ENCODE results near the gene SEC31A. TPM values are rescaled to one million over a fixed set of nuclear protein-coding genes. Genes with fewer than 3 reads are reported as not detected.
"Not testable (repeated sequence)": the region's sequence is repeated elsewhere in the genome, so short reads cannot be mapped to it uniquely, and the experiment has no call there.

SEC31A gene
- total RNA-seq, 1 experiment from 2014 or later: 137 TPM

DNA sequence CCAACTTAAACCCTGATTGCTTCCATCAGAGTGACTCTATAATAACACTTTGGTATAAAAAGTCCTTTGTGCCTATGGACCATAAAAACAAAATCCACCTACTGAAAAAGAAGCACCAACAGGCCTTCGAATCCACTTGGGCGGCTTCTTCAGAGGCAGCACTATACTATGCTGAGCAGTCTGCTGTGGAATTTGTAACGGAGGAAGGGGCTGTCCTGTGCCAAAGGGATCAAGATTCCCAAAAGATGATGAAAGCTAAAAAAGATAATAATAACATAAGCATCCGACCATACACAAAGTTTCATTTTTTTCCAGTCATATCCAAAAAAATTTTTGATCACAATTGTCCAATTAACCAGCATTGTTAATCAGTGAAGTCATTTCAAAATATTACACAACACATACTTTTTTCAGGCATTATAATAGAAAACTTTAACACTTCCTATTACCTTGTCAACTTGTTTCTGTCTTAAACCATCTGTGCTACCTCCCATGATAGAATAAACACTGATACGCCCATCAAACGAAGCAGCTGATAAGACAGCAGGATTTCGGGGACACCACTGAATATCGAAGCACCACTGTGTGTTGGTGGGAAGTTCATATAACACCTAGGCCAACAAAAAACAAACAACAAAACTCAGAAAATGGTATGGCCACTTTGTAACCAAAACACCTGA, 24.1 kb downstream of the SEC31A start (continued):
- TF ChIP-seq, protein P1, sequence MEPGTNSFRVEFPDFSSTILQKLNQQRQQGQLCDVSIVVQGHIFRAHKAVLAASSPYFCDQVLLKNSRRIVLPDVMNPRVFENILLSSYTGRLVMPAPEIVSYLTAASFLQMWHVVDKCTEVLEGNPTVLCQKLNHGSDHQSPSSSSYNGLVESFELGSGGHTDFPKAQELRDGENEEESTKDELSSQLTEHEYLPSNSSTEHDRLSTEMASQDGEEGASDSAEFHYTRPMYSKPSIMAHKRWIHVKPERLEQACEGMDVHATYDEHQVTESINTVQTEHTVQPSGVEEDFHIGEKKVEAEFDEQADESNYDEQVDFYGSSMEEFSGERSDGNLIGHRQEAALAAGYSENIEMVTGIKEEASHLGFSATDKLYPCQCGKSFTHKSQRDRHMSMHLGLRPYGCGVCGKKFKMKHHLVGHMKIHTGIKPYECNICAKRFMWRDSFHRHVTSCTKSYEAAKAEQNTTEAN (CRISPR knock-in tag; IDR thresholded peaks at IDR 0.05): no peak
- TF ChIP-seq ESRRA (CRISPR knock-in tag; IDR thresholded peaks at IDR 0.05; ENCODE audit: borderline replicate concordance): no peak
- TF ChIP-seq, protein P2, sequence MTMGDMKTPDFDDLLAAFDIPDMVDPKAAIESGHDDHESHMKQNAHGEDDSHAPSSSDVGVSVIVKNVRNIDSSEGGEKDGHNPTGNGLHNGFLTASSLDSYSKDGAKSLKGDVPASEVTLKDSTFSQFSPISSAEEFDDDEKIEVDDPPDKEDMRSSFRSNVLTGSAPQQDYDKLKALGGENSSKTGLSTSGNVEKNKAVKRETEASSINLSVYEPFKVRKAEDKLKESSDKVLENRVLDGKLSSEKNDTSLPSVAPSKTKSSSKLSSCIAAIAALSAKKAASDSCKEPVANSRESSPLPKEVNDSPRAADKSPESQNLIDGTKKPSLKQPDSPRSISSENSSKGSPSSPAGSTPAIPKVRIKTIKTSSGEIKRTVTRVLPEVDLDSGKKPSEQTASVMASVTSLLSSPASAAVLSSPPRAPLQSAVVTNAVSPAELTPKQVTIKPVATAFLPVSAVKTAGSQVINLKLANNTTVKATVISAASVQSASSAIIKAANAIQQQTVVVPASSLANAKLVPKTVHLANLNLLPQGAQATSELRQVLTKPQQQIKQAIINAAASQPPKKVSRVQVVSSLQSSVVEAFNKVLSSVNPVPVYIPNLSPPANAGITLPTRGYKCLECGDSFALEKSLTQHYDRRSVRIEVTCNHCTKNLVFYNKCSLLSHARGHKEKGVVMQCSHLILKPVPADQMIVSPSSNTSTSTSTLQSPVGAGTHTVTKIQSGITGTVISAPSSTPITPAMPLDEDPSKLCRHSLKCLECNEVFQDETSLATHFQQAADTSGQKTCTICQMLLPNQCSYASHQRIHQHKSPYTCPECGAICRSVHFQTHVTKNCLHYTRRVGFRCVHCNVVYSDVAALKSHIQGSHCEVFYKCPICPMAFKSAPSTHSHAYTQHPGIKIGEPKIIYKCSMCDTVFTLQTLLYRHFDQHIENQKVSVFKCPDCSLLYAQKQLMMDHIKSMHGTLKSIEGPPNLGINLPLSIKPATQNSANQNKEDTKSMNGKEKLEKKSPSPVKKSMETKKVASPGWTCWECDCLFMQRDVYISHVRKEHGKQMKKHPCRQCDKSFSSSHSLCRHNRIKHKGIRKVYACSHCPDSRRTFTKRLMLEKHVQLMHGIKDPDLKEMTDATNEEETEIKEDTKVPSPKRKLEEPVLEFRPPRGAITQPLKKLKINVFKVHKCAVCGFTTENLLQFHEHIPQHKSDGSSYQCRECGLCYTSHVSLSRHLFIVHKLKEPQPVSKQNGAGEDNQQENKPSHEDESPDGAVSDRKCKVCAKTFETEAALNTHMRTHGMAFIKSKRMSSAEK (CRISPR knock-in tag; IDR thresholded peaks at IDR 0.05; ENCODE audit: borderline replicate concordance): no peak

DNA sequence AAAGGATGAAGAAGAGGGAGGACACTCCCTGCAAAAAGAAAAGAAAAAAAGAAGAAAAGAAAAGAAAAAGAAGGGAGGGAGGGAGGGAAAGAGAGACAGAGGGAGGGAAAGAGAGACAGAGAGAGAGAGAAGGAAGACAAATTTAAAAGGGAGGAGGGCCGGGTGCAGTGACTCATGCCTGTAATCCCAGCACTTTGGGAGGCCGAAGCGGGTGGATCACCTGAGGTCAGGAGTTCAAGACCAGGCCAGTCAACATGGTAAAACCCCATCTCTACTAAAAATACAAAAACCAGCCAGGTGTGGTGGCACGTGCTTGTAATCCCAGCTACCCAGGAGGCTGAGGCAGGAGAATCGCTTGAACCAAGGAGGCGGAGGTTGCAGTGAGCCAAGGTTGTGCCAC, 24.9 kb downstream of the SEC31A start:
- CTCF ChIA-PET: interaction anchor here (2.0 kb wide), 1 partner anchor 14 kb away, joined by 8 read pairs; no protein-coding TSS in a partner anchor
- H3K4me3 Mint-ChIP-seq: not testable (repeated sequence)
- peaks cover 73% of the 10 kb centered on the region for H3K36me3 Mint-ChIP-seq

DNA sequence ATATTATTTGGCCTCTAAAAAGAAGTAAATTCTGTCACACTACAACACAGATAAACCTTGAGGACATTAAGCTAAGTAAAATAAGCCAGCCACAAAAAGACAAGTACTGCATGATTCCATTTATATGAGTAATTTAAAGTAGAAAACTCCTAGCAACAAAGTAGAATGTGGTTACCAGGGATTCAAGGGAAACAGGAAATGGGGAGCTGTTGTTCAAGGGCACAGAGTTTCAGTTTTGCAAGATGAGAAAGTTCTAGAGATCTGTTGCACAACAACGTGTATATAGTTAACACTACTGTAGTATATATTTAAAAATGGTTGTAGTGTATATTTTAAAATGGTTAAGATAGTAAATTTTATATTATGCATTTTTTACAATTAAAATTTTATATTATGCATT, 25.4 kb downstream of the SEC31A start:
- POLR2A ChIA-PET: no interaction called here
- no peak for TF ChIP-seq GABPB1 (CRISPR knock-in tag; IDR thresholded peaks at IDR 0.05)
- H3K36me3 Mint-ChIP-seq: peaks cover 71% of the 10 kb centered on the region
- H3K9me3 Mint-ChIP-seq: no peaks in the 10 kb centered on the region
- CTCF ChIA-PET: interaction anchor here (2.0 kb wide), 1 partner anchor 14 kb away, joined by 8 read pairs; no protein-coding TSS in a partner anchor
- peak overlapping the region; percentile 60; the same call in 1 of the 2 replicates for H3K27ac Mint-ChIP-seq
- DNase-seq (ENCODE audit: low spot score): no peak
- no peak overlapping the region for H3K4me3 Mint-ChIP-seq
- H3K4me1 Mint-ChIP-seq: no peaks in the 10 kb centered on the region
- no peaks in the 10 kb centered on the region for H3K27me3 Mint-ChIP-seq (ENCODE audit: low read depth)
- no peak for ATAC-seq

More for the DNA sequence above, 24.9 kb downstream of the SEC31A start:
- H3K27me3 Mint-ChIP-seq (ENCODE audit: low read depth); ATAC-seq; H3K4me1 Mint-ChIP-seq; DNase-seq (ENCODE audit: low spot score); H3K27ac Mint-ChIP-seq; H3K9me3 Mint-ChIP-seq; POLR2A ChIA-PET: not testable (repeated sequence)

DNA sequence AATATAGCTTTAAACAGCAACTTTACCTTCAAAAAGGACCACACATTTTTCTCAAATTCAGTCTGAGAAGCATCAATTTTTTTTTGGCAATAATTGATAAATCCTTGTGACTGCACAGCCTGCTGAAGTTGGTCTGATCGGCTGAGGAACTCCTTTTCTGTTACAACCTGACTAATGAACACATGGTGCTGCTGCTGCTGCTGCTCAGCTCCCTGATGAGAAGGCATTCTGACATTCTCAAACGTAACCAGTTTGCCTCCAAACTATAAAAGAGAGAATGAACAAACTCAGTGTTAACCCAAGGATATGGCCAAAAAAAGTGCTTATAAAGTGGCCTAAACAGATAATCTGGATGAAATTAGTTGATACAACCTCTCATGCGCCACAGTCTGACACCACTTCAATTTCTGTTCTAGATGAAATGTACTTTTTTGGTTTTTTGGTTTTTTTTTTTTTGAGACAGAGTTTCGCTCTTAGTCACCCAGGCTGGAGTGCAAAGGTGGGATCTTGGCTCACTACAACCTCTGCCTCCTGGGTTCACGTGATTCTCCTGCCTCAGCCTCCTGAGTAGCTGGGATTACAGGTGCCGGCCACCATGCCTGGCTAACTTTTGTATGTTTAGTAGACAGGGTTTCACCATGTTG, 26.5 kb downstream of the SEC31A start:
- no peaks in the 10 kb centered on the region for H3K9me3 Mint-ChIP-seq
- DNase-seq (ENCODE audit: low spot score) (no peak), ATAC-seq (no peak)
- H3K36me3 Mint-ChIP-seq: peaks cover 61% of the 10 kb centered on the region
- ChIA-PET POLR2A (no interaction called here), CTCF (interaction anchor here (2.0 kb wide), 1 partner anchor 12 kb away, joined by 8 read pairs; no protein-coding TSS in a partner anchor)
- no peak overlapping the region for H3K4me3 Mint-ChIP-seq
- H3K4me1 Mint-ChIP-seq: no peaks in the 10 kb centered on the region
- no peak overlapping the region for H3K27ac Mint-ChIP-seq
- H3K27me3 Mint-ChIP-seq (ENCODE audit: low read depth): no peaks in the 10 kb centered on the region
- TF ChIP-seq, protein P3, sequence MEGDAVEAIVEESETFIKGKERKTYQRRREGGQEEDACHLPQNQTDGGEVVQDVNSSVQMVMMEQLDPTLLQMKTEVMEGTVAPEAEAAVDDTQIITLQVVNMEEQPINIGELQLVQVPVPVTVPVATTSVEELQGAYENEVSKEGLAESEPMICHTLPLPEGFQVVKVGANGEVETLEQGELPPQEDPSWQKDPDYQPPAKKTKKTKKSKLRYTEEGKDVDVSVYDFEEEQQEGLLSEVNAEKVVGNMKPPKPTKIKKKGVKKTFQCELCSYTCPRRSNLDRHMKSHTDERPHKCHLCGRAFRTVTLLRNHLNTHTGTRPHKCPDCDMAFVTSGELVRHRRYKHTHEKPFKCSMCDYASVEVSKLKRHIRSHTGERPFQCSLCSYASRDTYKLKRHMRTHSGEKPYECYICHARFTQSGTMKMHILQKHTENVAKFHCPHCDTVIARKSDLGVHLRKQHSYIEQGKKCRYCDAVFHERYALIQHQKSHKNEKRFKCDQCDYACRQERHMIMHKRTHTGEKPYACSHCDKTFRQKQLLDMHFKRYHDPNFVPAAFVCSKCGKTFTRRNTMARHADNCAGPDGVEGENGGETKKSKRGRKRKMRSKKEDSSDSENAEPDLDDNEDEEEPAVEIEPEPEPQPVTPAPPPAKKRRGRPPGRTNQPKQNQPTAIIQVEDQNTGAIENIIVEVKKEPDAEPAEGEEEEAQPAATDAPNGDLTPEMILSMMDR (IDR thresholded peaks at IDR 0.05): no peak
- TF ChIP-seq, protein P4, sequence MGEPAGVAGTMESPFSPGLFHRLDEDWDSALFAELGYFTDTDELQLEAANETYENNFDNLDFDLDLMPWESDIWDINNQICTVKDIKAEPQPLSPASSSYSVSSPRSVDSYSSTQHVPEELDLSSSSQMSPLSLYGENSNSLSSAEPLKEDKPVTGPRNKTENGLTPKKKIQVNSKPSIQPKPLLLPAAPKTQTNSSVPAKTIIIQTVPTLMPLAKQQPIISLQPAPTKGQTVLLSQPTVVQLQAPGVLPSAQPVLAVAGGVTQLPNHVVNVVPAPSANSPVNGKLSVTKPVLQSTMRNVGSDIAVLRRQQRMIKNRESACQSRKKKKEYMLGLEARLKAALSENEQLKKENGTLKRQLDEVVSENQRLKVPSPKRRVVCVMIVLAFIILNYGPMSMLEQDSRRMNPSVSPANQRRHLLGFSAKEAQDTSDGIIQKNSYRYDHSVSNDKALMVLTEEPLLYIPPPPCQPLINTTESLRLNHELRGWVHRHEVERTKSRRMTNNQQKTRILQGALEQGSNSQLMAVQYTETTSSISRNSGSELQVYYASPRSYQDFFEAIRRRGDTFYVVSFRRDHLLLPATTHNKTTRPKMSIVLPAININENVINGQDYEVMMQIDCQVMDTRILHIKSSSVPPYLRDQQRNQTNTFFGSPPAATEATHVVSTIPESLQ (CRISPR knock-in tag; IDR thresholded peaks at IDR 0.05): no peak
- TF ChIP-seq ZNF138 (CRISPR knock-in tag; conservative IDR thresholded peaks at IDR 0.05) (no peak), PRRX2 (CRISPR knock-in tag; IDR thresholded peaks at IDR 0.05) (no peak), ZNF121 (CRISPR knock-in tag; IDR thresholded peaks at IDR 0.05) (no peak), SMAD3 (CRISPR knock-in tag; IDR thresholded peaks at IDR 0.05; ENCODE audit: borderline replicate concordance) (no peak), FOXP1 (CRISPR knock-in tag; IDR thresholded peaks at IDR 0.05; ENCODE audit: borderline replicate concordance) (no peak)
- TF ChIP-seq, protein P1 (CRISPR knock-in tag; IDR thresholded peaks at IDR 0.05): no peak
- TF ChIP-seq, protein P5, sequence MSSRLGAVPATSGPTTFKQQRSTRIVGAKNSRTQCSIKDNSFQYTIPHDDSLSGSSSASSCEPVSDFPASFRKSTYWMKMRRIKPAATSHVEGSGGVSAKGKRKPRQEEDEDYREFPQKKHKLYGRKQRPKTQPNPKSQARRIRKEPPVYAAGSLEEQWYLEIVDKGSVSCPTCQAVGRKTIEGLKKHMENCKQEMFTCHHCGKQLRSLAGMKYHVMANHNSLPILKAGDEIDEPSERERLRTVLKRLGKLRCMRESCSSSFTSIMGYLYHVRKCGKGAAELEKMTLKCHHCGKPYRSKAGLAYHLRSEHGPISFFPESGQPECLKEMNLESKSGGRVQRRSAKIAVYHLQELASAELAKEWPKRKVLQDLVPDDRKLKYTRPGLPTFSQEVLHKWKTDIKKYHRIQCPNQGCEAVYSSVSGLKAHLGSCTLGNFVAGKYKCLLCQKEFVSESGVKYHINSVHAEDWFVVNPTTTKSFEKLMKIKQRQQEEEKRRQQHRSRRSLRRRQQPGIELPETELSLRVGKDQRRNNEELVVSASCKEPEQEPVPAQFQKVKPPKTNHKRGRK (CRISPR knock-in tag; IDR thresholded peaks at IDR 0.05; ENCODE audit: borderline replicate concordance): no peak
- TF ChIP-seq, protein P6, sequence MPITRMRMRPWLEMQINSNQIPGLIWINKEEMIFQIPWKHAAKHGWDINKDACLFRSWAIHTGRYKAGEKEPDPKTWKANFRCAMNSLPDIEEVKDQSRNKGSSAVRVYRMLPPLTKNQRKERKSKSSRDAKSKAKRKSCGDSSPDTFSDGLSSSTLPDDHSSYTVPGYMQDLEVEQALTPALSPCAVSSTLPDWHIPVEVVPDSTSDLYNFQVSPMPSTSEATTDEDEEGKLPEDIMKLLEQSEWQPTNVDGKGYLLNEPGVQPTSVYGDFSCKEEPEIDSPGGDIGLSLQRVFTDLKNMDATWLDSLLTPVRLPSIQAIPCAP (CRISPR knock-in tag; IDR thresholded peaks at IDR 0.05): no peak
